ENCODE measurements around the gene AFAP1. TPM values are rescaled to one million over a fixed set of nuclear protein-coding genes. Genes with fewer than 3 reads are reported as not detected.

AFAP1 gene
- total RNA-seq, 2 experiments from 2014 or later, result not detected

DNA sequence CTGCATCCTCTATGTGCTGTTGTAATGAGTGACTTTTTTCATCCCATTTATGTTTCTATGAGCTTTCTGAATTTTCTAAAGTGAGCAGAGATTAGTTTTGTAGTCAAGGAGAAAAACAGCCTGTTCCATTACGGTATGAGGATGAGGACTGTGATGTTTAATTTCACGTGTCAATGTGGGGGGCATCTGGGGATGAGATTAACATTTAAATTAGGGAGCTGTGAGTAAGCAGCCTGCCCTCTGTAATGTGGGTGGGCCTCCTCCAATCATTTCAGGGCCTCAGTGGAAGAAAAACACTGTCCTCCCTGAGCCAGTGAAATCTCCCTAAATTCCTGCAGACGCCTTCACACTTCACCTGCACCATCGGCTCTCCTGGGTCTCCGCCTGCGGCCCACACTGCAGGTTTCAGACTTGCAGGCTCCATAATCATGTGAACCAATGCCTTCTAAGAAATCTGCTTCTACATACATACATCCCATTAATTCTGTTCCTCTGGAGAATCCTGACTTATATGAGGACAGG lies 121.7 kb downstream of the AFAP1 start:
- Histone ChIP-seq H3K79me2 (ENCODE audit: insufficient read depth, low read depth, low read length) (no peaks in the 10 kb centered on the region), H3K4me3 (ENCODE audit: low read depth, low read length, poor library complexity, severe bottlenecking) (no peak overlapping the region), H3K4me2 (ENCODE audit: low read length) (no peak overlapping the region), H3K27ac (ENCODE audit: low read depth, low read length, poor library complexity, severe bottlenecking) (no peak overlapping the region), H3K9me2 (ENCODE audit: insufficient read depth, low read length) (no peaks in the 10 kb centered on the region), H3K36me3 (ENCODE audit: insufficient read depth, low read length) (no peaks in the 10 kb centered on the region), H3K4me1 (ENCODE audit: insufficient read depth, low read length, poor library complexity, severe bottlenecking) (no peaks in the 10 kb centered on the region), H4K20me1 (ENCODE audit: insufficient read depth, low read length) (no peaks in the 10 kb centered on the region), H3K9me3 (ENCODE audit: low read length) (no peaks in the 10 kb centered on the region), H2AFZ (ENCODE audit: low read length) (no peak overlapping the region)
- BruUV-seq (replicated peaks), result no TSS peak
- ChIA-PET POLR2A (interaction anchor here (0.5 kb wide), 1 partner anchor 1629 kb away, joined by 3 read pairs; no protein-coding TSS in a partner anchor), CTCF (ENCODE audit: unreplicated experiment) (interaction anchor here (0.5 kb wide), 1 partner anchor 358 kb away, joined by 3 read pairs; no protein-coding TSS in a partner anchor)
- no peak for DNase-seq (ENCODE audit: low spot score)
- TF ChIP-seq EZH2phosphoT487 (IDR thresholded peaks at IDR 0.05; ENCODE audit: borderline replicate concordance, low read depth, low read length), result no peak
- TF ChIP-seq, protein P1, sequence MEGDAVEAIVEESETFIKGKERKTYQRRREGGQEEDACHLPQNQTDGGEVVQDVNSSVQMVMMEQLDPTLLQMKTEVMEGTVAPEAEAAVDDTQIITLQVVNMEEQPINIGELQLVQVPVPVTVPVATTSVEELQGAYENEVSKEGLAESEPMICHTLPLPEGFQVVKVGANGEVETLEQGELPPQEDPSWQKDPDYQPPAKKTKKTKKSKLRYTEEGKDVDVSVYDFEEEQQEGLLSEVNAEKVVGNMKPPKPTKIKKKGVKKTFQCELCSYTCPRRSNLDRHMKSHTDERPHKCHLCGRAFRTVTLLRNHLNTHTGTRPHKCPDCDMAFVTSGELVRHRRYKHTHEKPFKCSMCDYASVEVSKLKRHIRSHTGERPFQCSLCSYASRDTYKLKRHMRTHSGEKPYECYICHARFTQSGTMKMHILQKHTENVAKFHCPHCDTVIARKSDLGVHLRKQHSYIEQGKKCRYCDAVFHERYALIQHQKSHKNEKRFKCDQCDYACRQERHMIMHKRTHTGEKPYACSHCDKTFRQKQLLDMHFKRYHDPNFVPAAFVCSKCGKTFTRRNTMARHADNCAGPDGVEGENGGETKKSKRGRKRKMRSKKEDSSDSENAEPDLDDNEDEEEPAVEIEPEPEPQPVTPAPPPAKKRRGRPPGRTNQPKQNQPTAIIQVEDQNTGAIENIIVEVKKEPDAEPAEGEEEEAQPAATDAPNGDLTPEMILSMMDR (conservative IDR thresholded peaks at IDR 0.05; ENCODE audit: low read length), result no peak
- intact Hi-C loops (cut with micrococcal nuclease; ENCODE audit: unreplicated experiment), result no loop called here

DNA sequence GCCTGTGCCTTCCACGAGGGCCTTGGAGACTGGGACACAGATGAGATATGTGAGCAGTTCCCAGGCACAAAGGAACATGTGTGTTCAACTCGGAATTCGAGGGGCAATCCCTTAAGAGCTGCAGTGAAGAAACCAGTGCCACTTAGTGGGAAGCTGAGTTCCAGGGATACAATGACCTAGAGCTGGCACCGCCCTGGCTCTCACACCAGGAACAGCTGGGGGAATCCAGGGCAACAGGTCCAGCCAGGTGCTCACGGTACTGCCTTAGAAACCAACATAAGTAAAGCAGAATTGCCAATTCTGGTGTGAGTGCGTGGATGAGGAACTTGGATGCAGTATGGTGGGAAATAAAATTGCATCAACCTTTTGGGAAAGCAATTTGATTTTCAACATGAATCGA lies 122.9 kb downstream of the AFAP1 start:
- Histone ChIP-seq H3K9me2 (ENCODE audit: insufficient read depth, low read length) (no peaks in the 10 kb centered on the region), H3K4me2 (ENCODE audit: low read length) (no peak overlapping the region), H3K79me2 (ENCODE audit: insufficient read depth, low read depth, low read length) (no peaks in the 10 kb centered on the region), H2AFZ (ENCODE audit: low read length) (no peak overlapping the region), H3K4me1 (ENCODE audit: insufficient read depth, low read length, poor library complexity, severe bottlenecking) (no peaks in the 10 kb centered on the region), H3K9me3 (ENCODE audit: low read length) (no peaks in the 10 kb centered on the region), H3K4me3 (ENCODE audit: low read depth, low read length, poor library complexity, severe bottlenecking) (no peak overlapping the region), H3K27ac (ENCODE audit: low read depth, low read length, poor library complexity, severe bottlenecking) (no peak overlapping the region), H4K20me1 (ENCODE audit: insufficient read depth, low read length) (no peaks in the 10 kb centered on the region), H3K36me3 (ENCODE audit: insufficient read depth, low read length) (no peaks in the 10 kb centered on the region)
- no peak for DNase-seq (ENCODE audit: low spot score)
- CTCF ChIA-PET (ENCODE audit: unreplicated experiment), result no interaction called here
- POLR2A ChIA-PET, result no interaction called here
- no peak for TF ChIP-seq EZH2phosphoT487 (IDR thresholded peaks at IDR 0.05; ENCODE audit: borderline replicate concordance, low read depth, low read length)
- TF ChIP-seq, protein P1 (conservative IDR thresholded peaks at IDR 0.05; ENCODE audit: low read length), result no peak
- intact Hi-C loops (cut with micrococcal nuclease; ENCODE audit: unreplicated experiment), result no loop called here
- BruUV-seq (replicated peaks), result no TSS peak

DNA sequence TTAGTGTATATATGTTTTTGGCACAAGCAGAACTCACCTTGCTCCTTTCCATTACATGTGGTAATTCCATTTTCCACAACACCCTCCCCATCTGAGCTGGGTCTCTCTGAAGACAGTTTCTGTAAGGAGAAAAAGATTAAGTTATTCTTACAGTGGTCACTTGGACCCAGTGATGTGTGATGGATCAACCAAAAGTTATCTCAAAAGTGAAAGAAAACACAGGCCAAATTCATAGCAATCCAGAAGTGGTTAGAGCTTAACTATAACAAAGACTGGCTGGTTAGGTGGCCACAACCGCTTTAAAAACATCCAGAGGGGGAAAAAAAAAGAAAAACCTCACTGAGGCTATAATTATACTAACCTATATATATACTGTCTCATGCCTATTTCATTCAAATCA lies 123.7 kb downstream of the AFAP1 start:
- Histone ChIP-seq H3K36me3 (ENCODE audit: insufficient read depth, low read length) (no peaks in the 10 kb centered on the region), H3K9me2 (ENCODE audit: insufficient read depth, low read length) (no peaks in the 10 kb centered on the region), H3K4me3 (ENCODE audit: low read depth, low read length, poor library complexity, severe bottlenecking) (no peak overlapping the region), H4K20me1 (ENCODE audit: insufficient read depth, low read length) (no peaks in the 10 kb centered on the region), H3K4me1 (ENCODE audit: insufficient read depth, low read length, poor library complexity, severe bottlenecking) (no peaks in the 10 kb centered on the region), H3K9me3 (ENCODE audit: low read length) (no peaks in the 10 kb centered on the region), H3K27ac (ENCODE audit: low read depth, low read length, poor library complexity, severe bottlenecking) (no peak overlapping the region), H2AFZ (ENCODE audit: low read length) (no peak overlapping the region), H3K79me2 (ENCODE audit: insufficient read depth, low read depth, low read length) (no peaks in the 10 kb centered on the region), H3K4me2 (ENCODE audit: low read length) (no peak overlapping the region)
- POLR2A ChIA-PET, result no interaction called here
- no peak for TF ChIP-seq EZH2phosphoT487 (IDR thresholded peaks at IDR 0.05; ENCODE audit: borderline replicate concordance, low read depth, low read length)
- TF ChIP-seq, protein P1 (conservative IDR thresholded peaks at IDR 0.05; ENCODE audit: low read length), result no peak
- intact Hi-C loops (cut with micrococcal nuclease; ENCODE audit: unreplicated experiment), result no loop called here
- BruUV-seq (replicated peaks), result no TSS peak
- CTCF ChIA-PET (ENCODE audit: unreplicated experiment), result no interaction called here
- no peak for DNase-seq (ENCODE audit: low spot score)
